ENCODE data around the gene C1QTNF1.
A peak's percentile ranks its signal among the peaks of the same experiment; 100 is the strongest.

The C1QTNF1 gene

GRCh38 chr17:79074649-79075445 is 50.9 kb downstream of the C1QTNF1 start, which contains the start of gene ENGASE:
ENGASE (plus strand) TSS chr17:79074824; CDS start chr17:79074945, 121 bp downstream.
- Histone ChIP-seq H3K4me3 (ENCODE audit: low read depth in 1 of 2, low read length in 2 of 2) (peak within 1 kb of the TSS; percentile 62 to 64), H3K9ac (ENCODE audit: low read length) (peak within 1 kb of the TSS; percentile 65)

DNA sequence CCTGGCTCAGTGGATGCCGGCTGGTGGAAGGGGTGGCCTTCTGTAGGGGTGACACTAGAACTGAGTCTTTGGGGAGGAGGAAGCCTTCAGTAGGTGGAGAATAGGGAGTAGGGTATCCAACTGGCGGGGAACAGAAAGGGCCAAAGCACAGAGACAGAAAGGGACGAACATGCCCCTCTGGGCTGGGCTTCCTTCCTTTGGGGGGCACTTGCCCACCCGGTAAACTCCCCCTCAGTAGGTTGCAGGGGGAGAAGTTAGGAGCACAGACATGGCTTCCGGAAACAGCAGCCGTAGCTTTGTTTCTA is 51.4 kb downstream of the C1QTNF1 start:
- peaks cover 11% of the 10 kb centered on the region for H3K4me1 ChIP-seq (ENCODE audit: insufficient read depth, low read length)
- H3K4me3 ChIP-seq (ENCODE audit: low read depth in 1 of 2, low read length in 2 of 2), result peak overlapping the region; percentile 62 to 64
- H3K9ac ChIP-seq (ENCODE audit: low read length), result peak overlapping the region; percentile 65
- H3K36me3 ChIP-seq (ENCODE audit: insufficient read depth, low read length), result peaks cover 21% of the 10 kb centered on the region
- H3K27me3 ChIP-seq (ENCODE audit: control insufficient read depth in 1 of 2, insufficient read depth in 2 of 2, low read length in 2 of 2), result no peaks in the 10 kb centered on the region
- peak overlapping the region; percentile 60 for H3K27ac ChIP-seq (ENCODE audit: low read depth, low read length)
- H3K9me3 ChIP-seq (ENCODE audit: low read length), result no peaks in the 10 kb centered on the region

More at GRCh38 chr17:79074649-79075445, 50.9 kb downstream of the C1QTNF1 start, which contains the start of gene ENGASE:
- peaks cover 11% of the 10 kb centered on the region for H3K4me1 ChIP-seq (ENCODE audit: insufficient read depth, low read length)
- H3K27me3 ChIP-seq (ENCODE audit: control insufficient read depth in 1 of 2, insufficient read depth in 2 of 2, low read length in 2 of 2), result no peaks in the 10 kb centered on the region
- no peaks in the 10 kb centered on the region for H3K9me3 ChIP-seq (ENCODE audit: low read length)
- peak within 1 kb of the TSS; percentile 61 for H3K27ac ChIP-seq (ENCODE audit: low read depth, low read length)
- peaks cover 15% of the 10 kb centered on the region for H3K36me3 ChIP-seq (ENCODE audit: insufficient read depth, low read length)

DNA sequence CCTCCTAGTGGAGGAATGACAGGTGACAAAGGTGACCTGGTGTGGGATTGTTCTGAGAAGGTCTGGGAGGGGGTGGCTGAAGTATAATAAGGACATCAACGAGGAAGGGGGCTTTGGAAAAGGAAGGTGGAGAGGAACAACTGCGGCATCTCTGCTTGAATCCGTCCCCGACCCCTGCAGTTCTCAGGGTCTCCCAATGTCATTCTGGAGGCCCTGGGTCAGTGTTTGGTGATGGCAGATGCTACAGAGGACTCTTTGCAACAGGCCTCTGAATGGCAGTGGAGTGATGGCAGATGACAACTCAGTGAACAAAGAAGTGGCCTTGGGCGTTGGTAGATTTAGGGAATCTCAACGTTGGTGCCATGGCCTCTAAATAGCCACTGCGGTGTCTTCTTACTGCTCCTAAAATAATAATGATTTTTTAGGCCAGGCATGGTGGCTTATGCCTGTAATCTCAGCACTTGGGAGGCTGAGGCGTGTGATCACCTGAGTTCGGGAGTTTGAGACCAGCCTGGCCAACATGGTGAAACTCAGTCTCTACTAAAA is 52.0 kb downstream of the C1QTNF1 start:
- Histone ChIP-seq H3K4me3 (ENCODE audit: low read depth in 1 of 2, low read length in 2 of 2) (peak overlapping the region in 1 of 2 donors; percentile 64), H3K4me1 (ENCODE audit: insufficient read depth, low read length) (peaks cover 11% of the 10 kb centered on the region)

DNA sequence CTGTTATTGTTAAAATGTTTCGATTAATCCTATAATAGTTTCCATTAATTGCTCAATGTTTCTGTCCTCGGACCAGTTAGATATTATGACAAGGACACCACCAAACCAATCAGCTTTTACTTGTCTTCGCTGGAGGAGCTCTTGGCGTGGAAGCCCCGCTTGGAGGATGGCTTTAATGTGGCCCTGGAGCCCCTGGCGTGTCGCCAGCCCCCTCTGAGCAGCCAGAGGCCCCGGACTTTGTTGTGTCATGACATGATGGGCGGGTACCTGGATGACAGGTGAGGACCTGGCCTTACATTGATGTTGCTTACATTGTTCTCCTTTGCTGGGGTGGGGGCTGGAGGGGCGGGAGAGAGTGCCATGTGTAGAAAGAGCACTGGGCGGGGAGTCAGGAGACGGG is 53.6 kb downstream of the C1QTNF1 start:
- H3K27me3 ChIP-seq (ENCODE audit: control insufficient read depth in 1 of 2, insufficient read depth in 2 of 2, low read length in 2 of 2), result no peaks in the 10 kb centered on the region
- no peaks in the 10 kb centered on the region for H3K9me3 ChIP-seq (ENCODE audit: low read length)
- no peak overlapping the region for H3K4me3 ChIP-seq (ENCODE audit: low read depth in 1 of 2, low read length in 2 of 2)
- peaks cover 11% of the 10 kb centered on the region for H3K4me1 ChIP-seq (ENCODE audit: insufficient read depth, low read length)
- H3K27ac ChIP-seq (ENCODE audit: low read depth, low read length), result no peak overlapping the region
- H3K36me3 ChIP-seq (ENCODE audit: insufficient read depth, low read length), result peaks cover 25% of the 10 kb centered on the region
- no peak overlapping the region for H3K9ac ChIP-seq (ENCODE audit: low read length)

More for the DNA sequence above, 52.0 kb downstream of the C1QTNF1 start:
- no peaks in the 10 kb centered on the region for H3K27me3 ChIP-seq (ENCODE audit: control insufficient read depth in 1 of 2, insufficient read depth in 2 of 2, low read length in 2 of 2)
- H3K27ac ChIP-seq (ENCODE audit: low read depth, low read length), result no peak overlapping the region
- peaks cover 25% of the 10 kb centered on the region for H3K36me3 ChIP-seq (ENCODE audit: insufficient read depth, low read length)
- H3K9ac ChIP-seq (ENCODE audit: low read length), result peak overlapping the region; percentile 65
- no peaks in the 10 kb centered on the region for H3K9me3 ChIP-seq (ENCODE audit: low read length)

DNA sequence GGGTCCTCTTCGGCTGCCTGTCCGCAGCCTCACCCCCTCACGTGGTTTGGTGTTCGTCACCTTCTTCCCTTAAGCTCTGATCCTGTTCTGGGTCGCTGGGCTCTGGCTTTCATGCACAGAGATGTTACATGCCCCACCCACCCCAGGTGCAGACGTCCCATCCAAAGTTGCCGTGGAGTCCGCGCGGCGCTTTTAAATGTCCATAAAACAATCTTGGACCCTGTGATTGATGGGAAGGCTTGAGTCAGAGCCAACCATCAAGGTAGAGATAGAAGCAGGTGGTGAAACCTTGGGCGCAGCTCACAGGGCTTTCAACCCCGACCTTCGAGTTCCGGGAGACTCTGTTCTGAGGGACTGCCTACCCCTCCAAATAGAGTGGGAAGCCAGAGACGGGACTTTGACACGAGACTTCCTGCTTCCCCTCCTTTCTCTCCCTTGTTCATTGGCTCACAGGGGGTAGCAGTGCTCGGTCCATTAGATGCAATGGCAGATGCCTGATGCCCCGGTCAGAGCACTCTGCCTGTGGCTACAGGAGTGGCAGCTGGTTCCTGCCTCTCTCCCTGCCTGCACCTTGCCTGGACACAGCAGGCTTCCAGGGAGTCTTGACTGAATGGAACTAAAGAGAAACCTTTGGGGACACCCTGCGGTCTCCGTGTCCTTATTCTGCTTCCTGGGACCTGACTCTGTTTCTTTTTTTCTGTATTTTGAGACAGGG is 54.7 kb downstream of the C1QTNF1 start:
- no peak overlapping the region for H3K9ac ChIP-seq (ENCODE audit: low read length)
- peaks cover 32% of the 10 kb centered on the region for H3K36me3 ChIP-seq (ENCODE audit: insufficient read depth, low read length)
- H3K27ac ChIP-seq (ENCODE audit: low read depth, low read length), result no peak overlapping the region
- no peaks in the 10 kb centered on the region for H3K9me3 ChIP-seq (ENCODE audit: low read length)
- H3K4me1 ChIP-seq (ENCODE audit: insufficient read depth, low read length), result peaks cover 11% of the 10 kb centered on the region
- no peaks in the 10 kb centered on the region for H3K27me3 ChIP-seq (ENCODE audit: control insufficient read depth in 1 of 2, insufficient read depth in 2 of 2, low read length in 2 of 2)
- H3K4me3 ChIP-seq (ENCODE audit: low read depth in 1 of 2, low read length in 2 of 2), result no peak overlapping the region

- Histone ChIP-seq H3K9ac (ENCODE audit: low read length) (no peak overlapping the region), H3K4me1 (ENCODE audit: insufficient read depth, low read length) (peaks cover 11% of the 10 kb centered on the region), H3K36me3 (ENCODE audit: insufficient read depth, low read length) (peaks cover 42% of the 10 kb centered on the region), H3K27me3 (ENCODE audit: control insufficient read depth in 1 of 2, insufficient read depth in 2 of 2, low read length in 2 of 2) (no peaks in the 10 kb centered on the region), H3K4me3 (ENCODE audit: low read depth in 1 of 2, low read length in 2 of 2) (no peak overlapping the region), H3K27ac (ENCODE audit: low read depth, low read length) (no peak overlapping the region), H3K9me3 (ENCODE audit: low read length) (no peaks in the 10 kb centered on the region)
Observed at GRCh38 chr17:79079421-79080200, 55.6 kb downstream of the C1QTNF1 start.

DNA sequence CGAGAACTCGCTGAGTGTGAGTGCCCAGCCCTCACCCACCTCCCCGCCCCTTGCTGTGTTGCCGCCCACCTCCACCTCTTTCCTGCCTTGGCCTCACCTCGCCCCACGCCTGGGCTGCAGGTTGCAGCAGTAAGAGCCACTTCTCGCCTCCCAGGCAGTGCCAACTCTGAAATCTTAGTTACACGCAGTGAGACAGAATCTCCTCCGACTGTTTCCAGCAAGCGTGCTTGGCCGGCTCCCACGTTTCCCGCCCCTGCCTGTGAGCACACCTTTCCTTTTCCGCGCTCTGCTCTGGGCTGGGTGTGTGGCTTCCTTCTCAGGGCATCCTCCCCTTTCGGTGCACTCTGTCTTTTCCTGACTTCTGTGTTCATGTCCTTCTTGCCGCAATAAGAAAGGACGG is 56.4 kb downstream of the C1QTNF1 start:
- Histone ChIP-seq H3K9me3 (ENCODE audit: low read length) (no peaks in the 10 kb centered on the region), H3K27me3 (ENCODE audit: control insufficient read depth in 1 of 2, insufficient read depth in 2 of 2, low read length in 2 of 2) (no peaks in the 10 kb centered on the region), H3K4me3 (ENCODE audit: low read depth in 1 of 2, low read length in 2 of 2) (no peak overlapping the region), H3K4me1 (ENCODE audit: insufficient read depth, low read length) (peaks cover 10% of the 10 kb centered on the region), H3K36me3 (ENCODE audit: insufficient read depth, low read length) (peaks cover 42% of the 10 kb centered on the region), H3K9ac (ENCODE audit: low read length) (no peak overlapping the region), H3K27ac (ENCODE audit: low read depth, low read length) (no peak overlapping the region)

DNA sequence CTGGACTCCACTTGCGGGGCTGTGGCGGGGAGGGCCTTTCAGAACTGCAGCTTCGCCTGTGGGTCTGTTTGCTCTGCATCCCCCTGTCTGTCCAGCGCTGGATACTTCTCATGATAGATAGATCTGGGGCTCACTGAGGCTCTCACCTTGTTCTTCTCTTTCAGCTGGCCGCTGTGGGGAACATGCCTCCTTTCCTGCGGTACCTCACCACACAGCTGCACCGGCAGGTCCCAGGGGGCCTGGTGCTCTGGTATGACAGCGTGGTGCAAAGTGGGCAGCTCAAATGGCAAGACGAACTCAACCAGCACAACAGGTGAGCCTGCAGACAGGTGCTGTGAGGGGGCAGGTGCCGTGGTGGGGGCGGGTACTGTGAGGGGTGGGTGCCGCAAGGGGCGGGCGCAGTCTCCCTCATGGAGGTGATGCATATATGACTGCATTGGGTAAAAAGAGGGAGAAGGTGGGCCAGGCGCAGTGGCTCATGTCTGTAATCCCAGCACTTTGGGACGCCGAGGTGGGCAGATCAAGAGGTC is 56.9 kb downstream of the C1QTNF1 start:
- H3K9me3 ChIP-seq (ENCODE audit: low read length), result no peaks in the 10 kb centered on the region
- H3K27me3 ChIP-seq (ENCODE audit: control insufficient read depth in 1 of 2, insufficient read depth in 2 of 2, low read length in 2 of 2), result no peaks in the 10 kb centered on the region
- H3K27ac ChIP-seq (ENCODE audit: low read depth, low read length), result no peak overlapping the region
- peaks cover 6% of the 10 kb centered on the region for H3K4me1 ChIP-seq (ENCODE audit: insufficient read depth, low read length)
- no peak overlapping the region for H3K9ac ChIP-seq (ENCODE audit: low read length)
- H3K36me3 ChIP-seq (ENCODE audit: insufficient read depth, low read length), result peaks cover 42% of the 10 kb centered on the region
- no peak overlapping the region for H3K4me3 ChIP-seq (ENCODE audit: low read depth in 1 of 2, low read length in 2 of 2)

- no peaks in the 10 kb centered on the region for H3K4me1 ChIP-seq (ENCODE audit: insufficient read depth, low read length)
- H3K4me3 ChIP-seq (ENCODE audit: low read depth in 1 of 2, low read length in 2 of 2), result no peak overlapping the region
- H3K27me3 ChIP-seq (ENCODE audit: control insufficient read depth in 1 of 2, insufficient read depth in 2 of 2, low read length in 2 of 2), result no peaks in the 10 kb centered on the region
- H3K36me3 ChIP-seq (ENCODE audit: insufficient read depth, low read length), result peaks cover 42% of the 10 kb centered on the region
- no peaks in the 10 kb centered on the region for H3K9me3 ChIP-seq (ENCODE audit: low read length)
- no peak overlapping the region for H3K27ac ChIP-seq (ENCODE audit: low read depth, low read length)
- no peak overlapping the region for H3K9ac ChIP-seq (ENCODE audit: low read length)
Observed at GRCh38 chr17:79081571-79082276, 57.8 kb downstream of the C1QTNF1 start.

DNA sequence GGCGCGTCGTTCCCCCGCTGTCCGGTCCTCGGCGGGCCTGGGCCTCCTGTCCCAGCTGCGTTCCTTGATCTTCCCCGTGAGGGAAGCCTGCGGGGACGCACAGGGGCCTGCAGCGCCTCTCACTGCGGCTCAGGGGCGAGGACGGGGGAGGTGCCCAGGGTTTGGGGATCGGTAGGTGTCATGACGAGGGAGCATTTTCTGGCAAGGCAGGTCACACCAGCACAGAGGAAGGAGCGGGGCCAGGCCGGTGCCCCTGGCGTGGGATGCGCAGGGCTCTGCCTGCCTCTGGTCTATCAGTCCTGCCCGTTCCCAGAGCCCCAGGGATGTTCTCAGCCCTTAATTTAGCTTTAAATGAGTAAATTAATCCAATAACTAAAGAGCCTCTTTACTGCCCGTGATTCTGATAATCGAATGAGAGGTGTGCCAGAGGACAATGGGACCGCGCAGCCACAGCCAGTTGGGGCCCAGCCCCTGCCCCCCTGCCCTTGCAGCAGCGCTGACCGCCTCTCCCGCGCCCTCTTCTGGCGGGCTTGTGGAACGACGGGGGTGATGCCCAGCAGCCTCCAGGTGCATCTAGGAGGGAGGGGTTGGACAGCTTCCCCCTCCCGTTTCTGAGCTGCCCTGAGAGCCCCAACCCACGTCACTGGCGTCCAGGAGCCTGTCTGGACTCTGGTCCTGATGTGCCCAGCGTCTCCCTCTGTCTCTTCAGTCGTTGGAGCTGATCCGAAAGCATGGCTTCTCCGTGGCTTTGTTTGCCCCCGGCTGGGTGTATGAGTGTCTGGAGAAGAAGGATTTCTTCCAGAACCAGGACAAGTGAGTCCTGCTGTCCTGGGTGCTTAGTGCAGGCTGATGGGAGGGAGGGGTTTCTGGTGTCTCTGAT is 58.6 kb downstream of the C1QTNF1 start:
- H3K9me3 ChIP-seq (ENCODE audit: low read length), result no peaks in the 10 kb centered on the region
- no peaks in the 10 kb centered on the region for H3K4me1 ChIP-seq (ENCODE audit: insufficient read depth, low read length)
- H3K9ac ChIP-seq (ENCODE audit: low read length), result no peak overlapping the region
- H3K27me3 ChIP-seq (ENCODE audit: control insufficient read depth in 1 of 2, insufficient read depth in 2 of 2, low read length in 2 of 2), result no peaks in the 10 kb centered on the region
- peaks cover 42% of the 10 kb centered on the region for H3K36me3 ChIP-seq (ENCODE audit: insufficient read depth, low read length)
- H3K27ac ChIP-seq (ENCODE audit: low read depth, low read length), result no peak overlapping the region
- no peak overlapping the region for H3K4me3 ChIP-seq (ENCODE audit: low read depth in 1 of 2, low read length in 2 of 2)
